Trophoblast cell (in vitro differentiated cells and primary cell): Measurements from ENCODE around the gene COL9A2.

Experiments used
- DNase-seq, 2 donors: peaks; one replicate each; pipeline ENCODE4 v3.0.0-alpha.2; 2016
- H2AFZ ChIP-seq: 2 replicates; pipeline ENCODE4 v1.6.1; 2013; ENCODE audit warnings: low read length, moderate library complexity, mild to moderate bottlenecking; ENCODE audit not compliant: insufficient read depth, poor library complexity
- H2AK5ac ChIP-seq: 2 replicates; pipeline ENCODE4 v1.6.1; 2013; ENCODE audit warnings: mild to moderate bottlenecking, low read length
- H2BK120ac ChIP-seq: 2 replicates; pipeline ENCODE4 v1.6.1; 2013; ENCODE audit warnings: low read length, mild to moderate bottlenecking, moderate library complexity; ENCODE audit not compliant: insufficient read depth, poor library complexity
- H2BK12ac ChIP-seq: 2 replicates; pipeline ENCODE4 v1.6.1; 2013; ENCODE audit warnings: mild to moderate bottlenecking, low read length, moderate library complexity
- H2BK5ac ChIP-seq: 2 replicates; pipeline ENCODE4 v1.6.1; 2013; ENCODE audit warnings: low read length, low read depth, moderate library complexity, mild to moderate bottlenecking; ENCODE audit not compliant: poor library complexity
- H3K14ac ChIP-seq: 2 replicates; pipeline ENCODE4 v1.6.1; 2013; ENCODE audit warnings: mild to moderate bottlenecking, low read length
- H3K18ac ChIP-seq: 2 replicates; pipeline ENCODE4 v1.6.1; 2013; ENCODE audit warnings: mild to moderate bottlenecking, low read length
- H3K23ac ChIP-seq: 2 replicates; pipeline ENCODE4 v1.6.1; 2013; ENCODE audit warnings: low read length
- H3K27ac ChIP-seq: 2 replicates; pipeline ENCODE4 v1.5.1; 2013; ENCODE audit warnings: low read depth, mild to moderate bottlenecking, inconsistent platforms, low read length, moderate library complexity
- H3K27me3 ChIP-seq: 2 replicates; pipeline ENCODE4 v1.6.1; 2013; ENCODE audit warnings: inconsistent platforms, mild to moderate bottlenecking, low read length, moderate library complexity; ENCODE audit not compliant: insufficient read depth
- H3K36me3 ChIP-seq, 2 experiments: 1 replicate in 1 of 2; 2 replicates in 1 of 2; pipeline ENCODE4 v1.6.1; 2013; ENCODE audit warnings: low read length in 2 of 2, mild to moderate bottlenecking in 2 of 2, moderate library complexity in 1 of 2; ENCODE audit not compliant: insufficient read depth in 2 of 2, control insufficient read depth in 1 of 2
- H3K4ac ChIP-seq: 2 replicates; pipeline ENCODE4 v1.6.1; 2013; ENCODE audit warnings: low read depth, mild to moderate bottlenecking, low read length, moderate library complexity
- H3K4me1 ChIP-seq, 2 experiments: 1 replicate in 1 of 2; 2 replicates in 1 of 2; pipeline ENCODE4 v1.6.1; 2013; ENCODE audit warnings: low read length in 2 of 2, mild to moderate bottlenecking in 2 of 2, moderate library complexity in 1 of 2; ENCODE audit not compliant: insufficient read depth in 2 of 2, control insufficient read depth in 1 of 2
- H3K4me2 ChIP-seq: 2 replicates; pipeline ENCODE4 v1.6.1; 2013; ENCODE audit warnings: inconsistent platforms, mild to moderate bottlenecking, low read length, moderate library complexity
- H3K4me3 ChIP-seq: 2 replicates; pipeline ENCODE4 v1.5.1; 2013; ENCODE audit warnings: mild to moderate bottlenecking, low read depth, low read length, inconsistent platforms
- H3K79me1 ChIP-seq: one replicate; pipeline ENCODE4 v1.6.1; 2013; ENCODE audit warnings: low read length
- H3K79me2 ChIP-seq: 2 replicates; pipeline ENCODE4 v1.6.1; 2013; ENCODE audit warnings: low read length, mild to moderate bottlenecking; ENCODE audit not compliant: control insufficient read depth, insufficient read depth, poor library complexity
- H3K9ac ChIP-seq: 2 replicates; pipeline ENCODE4 v1.6.1; 2013; ENCODE audit warnings: mild to moderate bottlenecking, low read length
- H3K9me3 ChIP-seq: 2 replicates; pipeline ENCODE4 v1.6.1; 2013; ENCODE audit warnings: low read depth, mild to moderate bottlenecking, control low read depth, inconsistent platforms, low read length; ENCODE audit not compliant: insufficient read depth
- H4K12ac ChIP-seq: 2 replicates; pipeline ENCODE4 v1.6.1; 2013; ENCODE audit warnings: low read depth, mild to moderate bottlenecking, low read length, moderate library complexity
- H4K8ac ChIP-seq: 2 replicates; pipeline ENCODE4 v1.6.1; 2013; ENCODE audit warnings: low read depth, mild to moderate bottlenecking, low read length, moderate library complexity
- H4K91ac ChIP-seq: one replicate; pipeline ENCODE4 v1.6.1; 2013; ENCODE audit warnings: low read depth, mild to moderate bottlenecking, low read length, moderate library complexity
- WGBS: extraction: QIAGEN DNeasy Blood & Tissue Kit; methylation state at CpG from one replicate; pipeline ENCODE4 v1.1.7; 2013; ENCODE audit warnings: missing lambda C conversion rate; ENCODE audit not compliant: insufficient read length, insufficient coverage; ENCODE audit errors: extremely low coverage; 5-methylcytosine and 5-hydroxymethylcytosine counted together

Gene COL9A2

DNA sequence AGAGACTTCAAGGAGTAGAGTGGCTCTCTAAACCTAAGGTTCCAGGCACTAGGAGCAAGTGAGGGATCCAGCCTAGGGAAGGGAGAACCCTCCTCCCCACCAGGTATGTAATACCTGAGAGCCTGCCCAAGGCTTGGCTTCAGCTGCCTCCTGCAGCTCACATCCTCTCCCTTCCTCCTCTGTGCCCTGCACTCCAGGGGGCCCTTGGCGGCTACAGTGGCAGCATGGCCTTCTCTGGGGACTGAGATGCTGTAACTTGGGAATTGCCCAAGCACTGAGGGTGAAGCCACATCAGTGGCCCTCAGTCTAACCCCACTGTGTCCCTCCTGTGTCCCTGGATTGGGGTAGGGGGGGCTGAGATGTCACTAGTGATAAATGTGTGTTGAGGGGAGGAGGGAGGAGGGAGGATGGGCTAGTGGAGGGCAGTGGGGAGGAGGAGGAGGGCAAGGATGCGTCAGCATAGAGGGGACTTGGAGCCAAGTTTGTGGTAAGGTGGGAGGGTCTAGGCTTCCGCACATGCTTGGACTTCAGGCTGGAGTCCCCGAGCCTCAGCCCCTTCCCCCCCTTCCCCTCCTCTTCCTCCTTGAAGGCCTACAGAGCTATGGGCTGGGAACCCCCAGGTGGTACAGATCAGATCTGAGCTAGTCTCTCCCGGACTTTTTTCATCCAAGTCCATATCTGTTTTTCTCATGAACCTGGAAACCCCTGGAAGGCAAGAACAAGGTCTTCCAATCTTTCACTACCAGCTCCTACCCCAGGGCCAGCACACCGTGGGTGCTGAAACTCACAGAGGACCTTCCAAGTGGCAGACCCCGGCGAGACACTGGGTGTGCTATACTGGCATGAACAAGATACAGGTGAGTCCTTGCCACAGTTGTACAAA is 17.5 kb downstream of the COL9A2 start:
- Histone ChIP-seq H3K36me3 (no peaks in the 10 kb centered on the region), H3K27me3 (no peaks in the 10 kb centered on the region), H2AK5ac (no peak overlapping the region), H3K18ac (no peak overlapping the region), H3K27ac (no peak overlapping the region), H4K12ac (no peak overlapping the region), H3K4me2 (no peak overlapping the region), H3K23ac (no peak overlapping the region), H3K4me1 (peaks cover 5 to 6% of the 10 kb centered on the region in 2 experiments), H4K8ac (no peak overlapping the region), H3K9ac (no peak overlapping the region), H2BK120ac (no peak overlapping the region), H3K4ac (no peak overlapping the region), H3K79me1 (peaks cover 5% of the 10 kb centered on the region), H2BK5ac (no peak overlapping the region), H3K9me3 (no peaks in the 10 kb centered on the region), H3K4me3 (no peak overlapping the region), H3K79me2 (no peaks in the 10 kb centered on the region), H2BK12ac (no peak overlapping the region), H3K14ac (no peak overlapping the region), H4K91ac (no peak overlapping the region), H2AFZ (no peak overlapping the region)
- no peak for DNase-seq
- WGBS: no CpG with 5 or more reads among the region's 8 CpGs

DNA sequence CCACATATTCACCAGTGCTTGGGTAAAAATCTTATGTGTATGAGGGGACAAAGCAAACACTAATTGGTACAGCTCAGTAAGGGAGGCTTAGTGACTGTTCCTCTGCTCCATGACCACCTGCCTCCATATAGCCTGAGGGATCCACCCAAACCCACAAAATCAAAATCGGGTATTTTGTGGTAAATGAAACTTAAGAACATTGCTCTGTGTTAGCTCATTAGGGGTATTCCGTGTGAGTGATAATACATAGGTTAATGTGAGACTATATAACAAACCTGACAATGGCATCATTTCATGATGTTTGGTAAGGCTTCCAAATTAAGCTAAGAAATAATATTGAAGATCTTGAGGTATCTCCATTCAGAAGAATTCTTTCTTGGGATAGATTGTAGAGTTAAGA is 25.8 kb downstream of the COL9A2 start:
- H3K4me1 ChIP-seq: no peaks in the 10 kb centered on the region
- no peaks in the 10 kb centered on the region for H3K79me2 ChIP-seq
- H3K79me1 ChIP-seq: no peaks in the 10 kb centered on the region
- H3K4ac ChIP-seq: no peak overlapping the region
- no peak overlapping the region for H2AK5ac ChIP-seq
- H3K36me3 ChIP-seq: peaks cover 10 to 20% of the 10 kb centered on the region in 2 experiments
- H3K27me3 ChIP-seq: no peaks in the 10 kb centered on the region
- H3K23ac ChIP-seq: no peak overlapping the region
- no peak overlapping the region for H3K4me2 ChIP-seq
- no peaks in the 10 kb centered on the region for H3K9me3 ChIP-seq
- H2BK12ac ChIP-seq: no peak overlapping the region
- H2BK5ac ChIP-seq: no peak overlapping the region
- H3K9ac ChIP-seq: no peak overlapping the region
- no peak overlapping the region for H4K12ac ChIP-seq
- no peak for DNase-seq
- H2AFZ ChIP-seq: no peak overlapping the region
- H3K27ac ChIP-seq: no peak overlapping the region
- H3K14ac ChIP-seq: no peak overlapping the region
- H3K18ac ChIP-seq: no peak overlapping the region
- no peak overlapping the region for H4K8ac ChIP-seq
- no peak overlapping the region for H4K91ac ChIP-seq
- no peak overlapping the region for H3K4me3 ChIP-seq
- WGBS: no CpG with 5 or more reads among the region's 2 CpGs
- H2BK120ac ChIP-seq: no peak overlapping the region

DNA sequence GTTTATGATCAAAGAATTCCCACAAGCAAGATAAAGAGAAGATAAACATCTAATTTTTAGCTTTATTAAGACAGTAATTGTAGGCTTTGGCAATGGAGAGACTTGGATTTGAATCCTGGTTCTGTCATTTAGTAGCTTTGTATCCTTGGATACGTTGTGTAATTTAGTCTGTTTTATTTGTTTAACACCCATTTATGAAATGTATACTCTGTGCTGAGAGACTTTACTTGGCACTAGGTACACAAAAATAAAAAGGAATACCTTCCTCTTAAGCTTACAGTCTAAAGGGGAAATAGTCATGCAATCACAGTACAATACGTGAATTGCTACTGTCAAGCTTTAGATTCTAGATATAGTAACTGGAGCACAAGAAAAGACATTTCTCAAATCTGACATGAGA is 35.2 kb downstream of the COL9A2 start:
- H3K79me1 ChIP-seq: no peaks in the 10 kb centered on the region
- no peak overlapping the region for H3K14ac ChIP-seq
- H3K36me3 ChIP-seq: peaks cover 13 to 21% of the 10 kb centered on the region in 2 experiments
- no peaks in the 10 kb centered on the region for H3K4me1 ChIP-seq
- no peak overlapping the region for H4K91ac ChIP-seq
- no peak overlapping the region for H2AK5ac ChIP-seq
- no peak overlapping the region for H4K8ac ChIP-seq
- H2BK12ac ChIP-seq: no peak overlapping the region
- DNase-seq: no peak
- H3K4me3 ChIP-seq: no peak overlapping the region
- H3K27ac ChIP-seq: no peak overlapping the region
- H3K18ac ChIP-seq: no peak overlapping the region
- WGBS: no CpG with 5 or more reads among the region's 2 CpGs
- H3K9ac ChIP-seq: no peak overlapping the region
- no peak overlapping the region for H2AFZ ChIP-seq
- no peak overlapping the region for H3K4me2 ChIP-seq
- H3K27me3 ChIP-seq: no peaks in the 10 kb centered on the region
- H2BK5ac ChIP-seq: no peak overlapping the region
- no peaks in the 10 kb centered on the region for H3K9me3 ChIP-seq
- H3K4ac ChIP-seq: no peak overlapping the region
- no peaks in the 10 kb centered on the region for H3K79me2 ChIP-seq
- H2BK120ac ChIP-seq: no peak overlapping the region
- no peak overlapping the region for H4K12ac ChIP-seq
- no peak overlapping the region for H3K23ac ChIP-seq

DNA sequence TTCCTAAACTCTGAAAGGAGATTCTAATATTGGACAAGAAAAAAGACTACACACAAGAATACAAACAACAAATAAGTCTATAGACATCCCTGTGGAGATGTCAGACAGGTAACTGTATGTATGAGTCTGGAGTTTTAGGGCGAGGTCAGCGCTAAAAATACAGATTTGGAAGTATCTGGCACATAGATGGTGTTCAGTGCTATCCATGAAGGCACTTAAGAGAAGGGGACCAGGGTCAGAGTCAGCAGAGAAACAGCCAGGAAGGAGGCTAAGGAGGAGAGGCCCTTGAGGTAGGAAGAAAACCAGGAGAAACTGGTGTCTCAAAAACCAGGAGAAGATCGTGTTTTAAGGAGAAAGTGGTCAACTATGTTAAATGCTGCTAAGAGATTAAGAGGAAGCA is 41.0 kb downstream of the COL9A2 start:
- WGBS: no CpG with 5 or more reads among the region's 3 CpGs
- no peaks in the 10 kb centered on the region for H3K79me1 ChIP-seq
- no peak overlapping the region for H2AK5ac ChIP-seq
- H3K4me2 ChIP-seq: no peak overlapping the region
- no peak overlapping the region for H4K91ac ChIP-seq
- no peak overlapping the region for H2BK12ac ChIP-seq
- no peaks in the 10 kb centered on the region for H3K27me3 ChIP-seq
- no peak overlapping the region for H3K23ac ChIP-seq
- no peak overlapping the region for H3K27ac ChIP-seq
- no peak overlapping the region for H4K12ac ChIP-seq
- no peaks in the 10 kb centered on the region for H3K9me3 ChIP-seq
- no peak overlapping the region for H2AFZ ChIP-seq
- H3K9ac ChIP-seq: no peak overlapping the region
- no peak overlapping the region for H3K18ac ChIP-seq
- no peaks in the 10 kb centered on the region for H3K4me1 ChIP-seq
- no peak overlapping the region for H2BK5ac ChIP-seq
- no peak overlapping the region for H3K4ac ChIP-seq
- H3K79me2 ChIP-seq: no peaks in the 10 kb centered on the region
- H3K4me3 ChIP-seq: no peak overlapping the region
- DNase-seq: no peak
- H3K14ac ChIP-seq: no peak overlapping the region
- no peak overlapping the region for H4K8ac ChIP-seq
- no peak overlapping the region for H2BK120ac ChIP-seq
- peaks cover 12 to 15% of the 10 kb centered on the region in 2 experiments for H3K36me3 ChIP-seq
